Mucosa of rectum (tissue), 2 donors: ENCODE results near the gene MYORG.

ENCODE experiments used
- H3K27ac ChIP-seq, 2 donors: one replicate each; pipeline ENCODE4 v1.7.0; 2013; ENCODE audit warnings: inconsistent platforms in 2 of 2, low read depth in 2 of 2, low read length in 2 of 2
- H3K27me3 ChIP-seq, 2 donors: one replicate each; pipeline ENCODE4 v1.7.0; 2013; ENCODE audit warnings: low read length in 2 of 2; ENCODE audit not compliant: control insufficient read depth in 2 of 2, insufficient read depth in 2 of 2
- H3K36me3 ChIP-seq, 2 donors: one replicate each; pipeline ENCODE4 v1.7.0; 2013; ENCODE audit warnings: low read length in 2 of 2; ENCODE audit not compliant: control insufficient read depth in 2 of 2, insufficient read depth in 2 of 2
- H3K4me1 ChIP-seq, 2 donors: one replicate each; pipeline ENCODE4 v1.7.0; 2013; ENCODE audit warnings: low read length in 2 of 2, mild to moderate bottlenecking in 1 of 2; ENCODE audit not compliant: control insufficient read depth in 2 of 2, insufficient read depth in 2 of 2
- H3K4me3 ChIP-seq, 2 donors: one replicate each; pipeline ENCODE4 v1.7.0; 2013; ENCODE audit warnings: low read length in 2 of 2
- H3K9ac ChIP-seq, 2 donors: one replicate each; pipeline ENCODE4 v1.7.0; 2013; ENCODE audit warnings: low read length in 2 of 2, low read depth in 1 of 2, mild to moderate bottlenecking in 1 of 2
- H3K9me3 ChIP-seq, 2 donors: one replicate each; pipeline ENCODE4 v1.7.0; 2013; ENCODE audit warnings: low read length in 2 of 2; ENCODE audit not compliant: control insufficient read depth in 2 of 2
- donor health status: healthy.
- donor health status: Normal muscosa, but diverticular disease.

Gene MYORG

GRCh38 chr9:34321451-34321850 is 55.2 kb downstream of the MYORG start:
- Histone ChIP-seq H3K27me3 (no peaks in the 10 kb centered on the region), H3K27ac (no peak overlapping the region), H3K9me3 (no peaks in the 10 kb centered on the region), H3K4me3 (no peak overlapping the region), H3K9ac (no peak overlapping the region), H3K36me3 (no peaks in the 10 kb centered on the region), H3K4me1 (no peaks in the 10 kb centered on the region)

- Histone ChIP-seq H3K27ac (no peak overlapping the region), H3K36me3 (no peaks in the 10 kb centered on the region), H3K9ac (no peak overlapping the region), H3K4me3 (no peak overlapping the region), H3K27me3 (no peaks in the 10 kb centered on the region), H3K9me3 (no peaks in the 10 kb centered on the region), H3K4me1 (no peaks in the 10 kb centered on the region)
These were observed 58.4 kb downstream of the MYORG start for GRCh38 chr9:34318163-34318790.

GRCh38 chr9:34317436-34317835 is 59.3 kb downstream of the MYORG start:
- H3K9ac ChIP-seq: no peak overlapping the region
- H3K27me3 ChIP-seq: no peaks in the 10 kb centered on the region
- no peaks in the 10 kb centered on the region for H3K9me3 ChIP-seq
- H3K4me3 ChIP-seq: no peak overlapping the region
- H3K36me3 ChIP-seq: no peaks in the 10 kb centered on the region
- H3K27ac ChIP-seq: no peak overlapping the region
- H3K4me1 ChIP-seq: no peaks in the 10 kb centered on the region
